Esophagus muscularis mucosa (tissue), 4 donors: ENCODE measurements around the gene N4BP2L2. TPM values are rescaled to one million over a fixed set of nuclear protein-coding genes. Genes with fewer than 3 reads are reported as not detected.

ENCODE experiments used
- DNase-seq: peaks from one replicate; pipeline ENCODE4 v3.0.0-alpha.2; 2017; ENCODE audit errors: extremely low spot score
- H3K27ac ChIP-seq, 4 donors: fragments of 200-600 bp; sonication (generic); replicated peaks in 1 of 4; 1 replicate in 3 of 4; 2 replicates in 1 of 4; pipeline ENCODE4 v1.5.1; 2016 to 2019; ENCODE audit warnings: mild to moderate bottlenecking in 1 of 4
- H3K27me3 ChIP-seq, 4 donors: fragments of 200-600 bp; sonication (generic); one replicate each; pipeline versions ENCODE4 v1.5.1 to v1.6.0; 2016 to 2019
- H3K36me3 ChIP-seq, 4 donors: fragments of 200-600 bp; sonication (generic); one replicate each; pipeline ENCODE4 v1.5.1; 2016 to 2019
- H3K4me1 ChIP-seq, 4 donors: fragments of 200-600 bp; sonication (generic); one replicate each; pipeline ENCODE4 v1.5.1; 2016 to 2019
- H3K4me3 ChIP-seq, 4 donors: fragments of 200-600 bp; sonication (generic); 1 replicate in 2 of 4; 2 replicates in 2 of 4; pipeline ENCODE4 v1.5.1; 2016 to 2019; ENCODE audit warnings: mild to moderate bottlenecking in 4 of 4, moderate library complexity in 1 of 4
- H3K9me3 ChIP-seq, 4 donors: fragments of 200-600 bp; sonication (generic); 1 replicate in 3 of 4; 2 replicates in 1 of 4; pipeline ENCODE4 v1.5.1; 2016 to 2019
- EP300 ChIP-seq: sonication (generic); formaldehyde crosslinking; IDR thresholded peaks from one replicate; pipeline ENCODE4 v1.6.1; 2017; ENCODE audit warnings: antibody characterized with exemption
- POLR2A ChIP-seq: fragments of 450-650 bp; IDR thresholded peaks from one replicate; pipeline ENCODE4 v1.6.1; 2017; ENCODE audit warnings: antibody characterized with exemption, moderate library complexity, mild to moderate bottlenecking, low read depth
- POLR2AphosphoS5 ChIP-seq, 2 donors: sonication (generic); formaldehyde crosslinking; IDR thresholded peaks; one replicate each; pipeline ENCODE4 v1.6.1; 2017; ENCODE audit warnings: antibody characterized with exemption in 2 of 2
- WGBS: methylation state at CpG from one replicate; pipeline ENCODE4 v1.1.5; 2018; 5-methylcytosine and 5-hydroxymethylcytosine counted together
- intact Hi-C: fragments of 100-400 bp; cut with DNase I; formaldehyde crosslinking; loops from one replicate; pipeline ENCODE4 v1.15.1; 2023
- total RNA-seq, 4 donors: library from RNA; depleted of rRNA; stranded (reverse); fragments of >200 nt; gene quantifications; one replicate each; pipeline versions ENCODE4 v1.1.0 to v1.2.1, GENCODE V29; 2016
- TF ChIP-seq, protein P1 (sequence below), 3 experiments: fragments of 200-600 bp in 2 of 3; fragments of 450-650 bp in 1 of 3; sonication (generic) in 2 of 3; IDR thresholded peaks; one replicate each; pipeline ENCODE4 v1.5.1; 2017 to 2019; ENCODE audit warnings: antibody characterized with exemption in 3 of 3, mild to moderate bottlenecking in 2 of 3, moderate library complexity in 1 of 3

N4BP2L2 gene
- total RNA-seq, 4 donors from 2014 or later: 81.2 to 198 (median 106) TPM

DNA sequence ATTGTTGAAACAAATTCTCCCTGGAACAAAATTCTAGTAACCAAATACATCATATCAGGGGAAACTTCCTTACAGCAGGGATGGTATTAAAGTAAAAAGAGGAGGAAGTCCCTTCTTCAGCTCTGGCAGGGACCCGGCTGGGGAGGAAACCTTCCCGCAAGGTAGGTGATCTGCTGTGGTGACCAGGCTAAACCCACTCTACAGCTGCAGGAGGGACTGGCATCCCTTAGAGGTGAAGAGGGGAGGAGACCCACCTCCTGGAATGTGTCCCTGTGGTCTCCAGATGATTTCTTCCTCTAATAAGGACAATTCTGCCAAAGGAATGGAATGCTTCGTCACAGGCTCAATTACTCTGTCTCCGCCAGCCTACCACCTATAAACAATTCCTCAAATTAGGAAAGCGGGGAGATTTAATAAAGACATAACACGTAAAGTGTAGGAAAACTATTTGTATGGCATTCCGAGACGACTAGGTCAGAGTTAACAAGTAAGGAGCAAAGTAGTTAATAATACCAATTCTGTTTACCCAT is 47.0 kb upstream of the N4BP2L2 start:
- intact Hi-C loops: loop anchor here (2.0 to 5.0 kb wide), 2 partner anchors 53 to 1137 kb away; no protein-coding TSS in a partner anchor
- DNase-seq: no peak

DNA sequence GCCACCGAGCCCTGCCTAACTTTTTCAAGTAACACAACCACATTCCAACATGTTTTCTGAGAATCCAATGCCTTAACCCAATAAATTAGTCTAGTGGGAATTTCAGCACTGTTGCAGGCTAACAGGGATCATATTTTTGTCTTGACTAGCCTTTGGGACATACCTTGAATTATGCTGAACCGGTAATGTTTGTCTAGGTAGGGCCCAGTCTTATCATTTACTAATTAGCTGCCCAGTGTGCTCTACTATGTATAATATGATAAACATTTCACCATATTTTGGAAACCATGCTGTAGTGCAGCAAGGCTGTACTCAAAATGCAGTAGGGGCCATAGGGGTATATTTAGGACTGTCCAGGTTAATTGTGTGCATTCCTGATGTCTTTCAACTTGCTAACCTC is 44.4 kb upstream of the N4BP2L2 start:
- TF ChIP-seq POLR2AphosphoS5 (IDR thresholded peaks at IDR 0.05) (no peak), EP300 (no peak), POLR2A (no peak)
- TF ChIP-seq, protein P1, sequence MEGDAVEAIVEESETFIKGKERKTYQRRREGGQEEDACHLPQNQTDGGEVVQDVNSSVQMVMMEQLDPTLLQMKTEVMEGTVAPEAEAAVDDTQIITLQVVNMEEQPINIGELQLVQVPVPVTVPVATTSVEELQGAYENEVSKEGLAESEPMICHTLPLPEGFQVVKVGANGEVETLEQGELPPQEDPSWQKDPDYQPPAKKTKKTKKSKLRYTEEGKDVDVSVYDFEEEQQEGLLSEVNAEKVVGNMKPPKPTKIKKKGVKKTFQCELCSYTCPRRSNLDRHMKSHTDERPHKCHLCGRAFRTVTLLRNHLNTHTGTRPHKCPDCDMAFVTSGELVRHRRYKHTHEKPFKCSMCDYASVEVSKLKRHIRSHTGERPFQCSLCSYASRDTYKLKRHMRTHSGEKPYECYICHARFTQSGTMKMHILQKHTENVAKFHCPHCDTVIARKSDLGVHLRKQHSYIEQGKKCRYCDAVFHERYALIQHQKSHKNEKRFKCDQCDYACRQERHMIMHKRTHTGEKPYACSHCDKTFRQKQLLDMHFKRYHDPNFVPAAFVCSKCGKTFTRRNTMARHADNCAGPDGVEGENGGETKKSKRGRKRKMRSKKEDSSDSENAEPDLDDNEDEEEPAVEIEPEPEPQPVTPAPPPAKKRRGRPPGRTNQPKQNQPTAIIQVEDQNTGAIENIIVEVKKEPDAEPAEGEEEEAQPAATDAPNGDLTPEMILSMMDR (IDR thresholded peaks at IDR 0.05): no peak
- 84% methylated on average over 2 of the region's 2 CpGs for WGBS
- no peak for DNase-seq
- H3K4me3 ChIP-seq: no peak overlapping the region
- no peak overlapping the region for H3K27ac ChIP-seq
- H3K36me3 ChIP-seq: no peaks in the 10 kb centered on the region
- peaks cover 5 to 8% (median 7%) of the 10 kb centered on the region in 4 donors for H3K4me1 ChIP-seq
- no peaks in the 10 kb centered on the region for H3K27me3 ChIP-seq
- intact Hi-C loops: loop anchor here (5.0 kb wide), 2 partner anchors 41 to 671 kb away; no protein-coding TSS in a partner anchor
- no peaks in the 10 kb centered on the region for H3K9me3 ChIP-seq

More for the DNA sequence above, 47.0 kb upstream of the N4BP2L2 start:
- 13% methylated on average over 8 of the region's 8 CpGs for WGBS
- Histone ChIP-seq H3K4me1 (peaks cover 17 to 32% (median 30%) of the 10 kb centered on the region in 4 donors), H3K27me3 (no peaks in the 10 kb centered on the region), H3K36me3 (no peaks in the 10 kb centered on the region), H3K9me3 (no peaks in the 10 kb centered on the region), H3K4me3 (peak overlapping the region; percentile 76 to 96 (median 82)), H3K27ac (peak overlapping the region; percentile 92 to 97 (median 94))
- no peak for TF ChIP-seq EP300
- no peak for TF ChIP-seq POLR2AphosphoS5 (IDR thresholded peaks at IDR 0.05)
- TF ChIP-seq, protein P1 (IDR thresholded peaks at IDR 0.05): no peak
- TF ChIP-seq POLR2A: no peak

DNA sequence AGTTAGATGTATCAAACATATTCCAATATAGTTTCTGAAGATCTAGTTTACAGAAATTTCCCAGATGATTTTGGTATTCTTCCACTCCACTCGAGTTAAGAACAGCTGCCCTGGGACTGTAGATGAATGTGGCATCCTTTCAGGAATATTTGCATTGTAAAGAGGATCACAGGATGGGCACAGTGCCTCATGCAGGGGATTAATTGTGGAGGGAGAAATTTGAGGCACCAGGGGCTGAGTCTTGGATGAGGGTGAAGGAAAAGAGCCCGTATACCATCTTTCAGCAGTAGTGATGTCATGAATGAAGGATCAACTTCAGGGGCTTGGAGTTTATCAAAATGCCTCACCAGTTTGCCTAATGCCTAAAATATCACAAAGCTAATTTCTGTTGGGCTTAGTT is 43.7 kb upstream of the N4BP2L2 start:
- H3K4me1 ChIP-seq: peaks cover 5 to 7% (median 6%) of the 10 kb centered on the region in 4 donors
- 67% methylated on average over 2 of the region's 2 CpGs for WGBS
- no peak overlapping the region for H3K27ac ChIP-seq
- DNase-seq: no peak
- no peak overlapping the region for H3K4me3 ChIP-seq
- H3K27me3 ChIP-seq: no peaks in the 10 kb centered on the region
- TF ChIP-seq, protein P1 (IDR thresholded peaks at IDR 0.05): no peak
- TF ChIP-seq POLR2AphosphoS5 (IDR thresholded peaks at IDR 0.05) (no peak), POLR2A (no peak), EP300 (no peak)
- intact Hi-C loops: loop anchor here (5.0 kb wide), 2 partner anchors 40 to 670 kb away; no protein-coding TSS in a partner anchor
- H3K36me3 ChIP-seq: no peaks in the 10 kb centered on the region
- peaks cover 0 to under 1% (median 0%) of the 10 kb centered on the region in 4 donors for H3K9me3 ChIP-seq

DNA sequence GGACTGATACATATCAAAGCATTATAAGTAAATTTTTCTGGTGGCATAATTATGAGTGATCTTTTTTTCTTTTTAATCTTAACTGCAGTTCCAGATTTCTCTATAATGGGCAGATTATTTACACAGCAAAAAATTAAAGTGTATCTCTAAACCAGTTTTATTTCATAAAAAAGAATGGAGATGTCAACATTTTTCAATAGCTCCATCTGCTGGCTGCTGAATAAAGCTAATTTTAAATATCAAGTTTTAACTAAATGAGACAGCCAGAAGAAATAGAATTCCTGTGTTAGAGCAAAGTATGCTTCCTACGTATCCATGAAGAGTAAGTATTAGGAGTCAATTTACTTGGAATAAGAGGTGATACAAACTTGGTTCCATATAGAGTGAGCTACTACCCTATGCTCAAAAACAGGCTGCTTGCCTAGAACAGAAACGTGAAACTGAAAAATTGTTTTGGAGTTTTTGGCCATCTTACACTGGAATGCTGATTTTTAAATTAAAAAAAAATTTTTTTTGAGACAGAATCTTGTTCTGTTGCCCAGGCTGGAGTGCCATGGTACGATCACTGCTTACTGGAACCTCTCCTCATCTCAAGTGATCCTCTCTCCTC is 42.7 kb upstream of the N4BP2L2 start:
- intact Hi-C loops: loop anchor here (5.0 kb wide), 2 partner anchors 39 to 669 kb away; no protein-coding TSS in a partner anchor
- H3K9me3 ChIP-seq: peaks cover 0 to 8% (median 0%) of the 10 kb centered on the region in 4 donors

More for the DNA sequence above, 42.7 kb upstream of the N4BP2L2 start:
- WGBS: 45% methylated on average over 3 of the region's 3 CpGs
- Histone ChIP-seq H3K36me3 (no peaks in the 10 kb centered on the region), H3K27me3 (no peaks in the 10 kb centered on the region), H3K27ac (no peak overlapping the region), H3K4me3 (no peak overlapping the region), H3K4me1 (peaks cover 5 to 7% (median 6%) of the 10 kb centered on the region in 4 donors)
- DNase-seq: no peak
- TF ChIP-seq POLR2AphosphoS5 (IDR thresholded peaks at IDR 0.05): no peak
- no peak for TF ChIP-seq EP300
- TF ChIP-seq POLR2A: no peak
- TF ChIP-seq, protein P1 (IDR thresholded peaks at IDR 0.05): peak; percentile 50 to 65 (median 53)
